HT1080 (cell line): ENCODE results near the gene RTP5. TPM values are rescaled to one million over a fixed set of nuclear protein-coding genes. Genes with fewer than 3 reads are reported as not detected.
"Not testable (repeated sequence)": the region's sequence is repeated elsewhere in the genome, so short reads cannot be mapped to it uniquely, and the experiment has no call there.

Experiments
- DNase-seq: peaks from one replicate; pipeline ENCODE4 v3.0.0-alpha.2; 2015; ENCODE audit warnings: low read depth
- total RNA-seq: library from RNA; depleted of rRNA; stranded (reverse); fragments of >200 nt; shearing (Covaris generic); gene quantifications from 2 replicates; pipeline ENCODE4 v1.2.3, GENCODE V29; 2014; rRNA removed

RTP5 gene
- total RNA-seq, 1 experiment from 2014 or later, result not detected

- no peak for DNase-seq
Observed at GRCh38 chr2:241922411-241922810, 52.9 kb downstream of the RTP5 start.

GRCh38 chr2:241922816-241923601, 53.5 kb downstream of the RTP5 start:
- not testable (repeated sequence) for DNase-seq

Other genes with a start within 250 kb of the RTP5 start
- 103 TPM in 2 replicates for gene THAP4, start 232.6 kb upstream of the RTP5 start, total RNA-seq
- 67.6 and 69.7 TPM in 2 replicates for gene ATG4B, start 232.0 kb upstream of the RTP5 start, total RNA-seq
- 142 and 151 TPM in 2 replicates for gene DTYMK, start 182.9 kb upstream of the RTP5 start, total RNA-seq
- gene ING5, start 167.7 kb upstream of the RTP5 start, total RNA-seq, result 29.7 and 32.2 TPM in 2 replicates
- 14.5 and 15.3 TPM in 2 replicates for gene D2HGDH, start 135.1 kb upstream of the RTP5 start, total RNA-seq
- not detected in 2 replicates for gene GAL3ST2, start 92.9 kb upstream of the RTP5 start, total RNA-seq
- gene NEU4, start 60.5 kb upstream of the RTP5 start, total RNA-seq, result 1.4 TPM in 1 of 2 replicates, not detected in the other
- gene PDCD1, start 10.8 kb upstream of the RTP5 start, total RNA-seq, result not detected in 2 replicates